Measurements from ENCODE around the gene AQP9.

DNA sequence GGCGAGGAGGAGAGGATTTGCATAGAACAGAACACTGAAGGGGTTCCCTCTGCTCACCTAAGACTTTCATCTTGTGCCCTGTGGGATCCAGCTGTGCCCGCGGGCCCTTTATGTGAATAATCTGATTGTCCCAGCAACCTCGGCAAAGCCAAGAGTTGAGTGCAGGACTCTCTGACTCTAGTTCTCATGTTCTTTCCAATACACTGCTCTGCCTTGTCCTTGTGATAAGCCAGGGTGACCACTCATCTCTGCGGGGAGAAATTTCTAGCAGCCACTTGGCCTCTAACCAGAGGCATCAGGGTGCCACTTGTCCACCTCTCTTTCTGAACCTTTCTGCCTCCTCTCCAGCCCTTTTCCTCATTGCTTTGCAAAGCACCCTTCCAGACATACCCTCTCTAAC lies 31.8 kb downstream of the AQP9 start:
- TF ChIP-seq POLR2AphosphoS5 (IDR thresholded peaks at IDR 0.05): no peak
- TF ChIP-seq, protein P1, sequence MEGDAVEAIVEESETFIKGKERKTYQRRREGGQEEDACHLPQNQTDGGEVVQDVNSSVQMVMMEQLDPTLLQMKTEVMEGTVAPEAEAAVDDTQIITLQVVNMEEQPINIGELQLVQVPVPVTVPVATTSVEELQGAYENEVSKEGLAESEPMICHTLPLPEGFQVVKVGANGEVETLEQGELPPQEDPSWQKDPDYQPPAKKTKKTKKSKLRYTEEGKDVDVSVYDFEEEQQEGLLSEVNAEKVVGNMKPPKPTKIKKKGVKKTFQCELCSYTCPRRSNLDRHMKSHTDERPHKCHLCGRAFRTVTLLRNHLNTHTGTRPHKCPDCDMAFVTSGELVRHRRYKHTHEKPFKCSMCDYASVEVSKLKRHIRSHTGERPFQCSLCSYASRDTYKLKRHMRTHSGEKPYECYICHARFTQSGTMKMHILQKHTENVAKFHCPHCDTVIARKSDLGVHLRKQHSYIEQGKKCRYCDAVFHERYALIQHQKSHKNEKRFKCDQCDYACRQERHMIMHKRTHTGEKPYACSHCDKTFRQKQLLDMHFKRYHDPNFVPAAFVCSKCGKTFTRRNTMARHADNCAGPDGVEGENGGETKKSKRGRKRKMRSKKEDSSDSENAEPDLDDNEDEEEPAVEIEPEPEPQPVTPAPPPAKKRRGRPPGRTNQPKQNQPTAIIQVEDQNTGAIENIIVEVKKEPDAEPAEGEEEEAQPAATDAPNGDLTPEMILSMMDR (IDR thresholded peaks at IDR 0.05): no peak

Data from gastroesophageal sphincter (tissue), 3 donors.